GM12878 (cell line): ENCODE data around the gene ANGPTL2. TPM values are rescaled to one million over a fixed set of nuclear protein-coding genes. Genes with fewer than 3 reads are reported as not detected.

Source experiments
- CEBPB ChIP-seq, 2 experiments: fragments of 150-350 bp in 1 of 2; IDR thresholded peaks; 2 replicates each; pipeline ENCODE4 v1.6.1; 2012 to 2014; ENCODE audit warnings: low read depth in 2 of 2, low read length in 2 of 2, borderline replicate concordance in 1 of 2, inconsistent platforms in 1 of 2
- NFXL1 ChIP-seq: fragments of 450-650 bp; IDR thresholded peaks from 2 replicates; pipeline ENCODE4 v1.6.1; 2017; ENCODE audit warnings: antibody characterized with exemption, mild to moderate bottlenecking, borderline replicate concordance
- NRF1 ChIP-seq: conservative IDR thresholded peaks from 2 replicates; pipeline ENCODE4 v1.6.1; 2011; ENCODE audit warnings: mild to moderate bottlenecking, low read depth, low read length, improper control_type of control experiment
- RAD21 ChIP-seq: IDR thresholded peaks from 2 replicates; pipeline ENCODE4 v1.6.1; 2011; ENCODE audit warnings: mild to moderate bottlenecking, low read depth, low read length, moderate library complexity; ENCODE audit not compliant: insufficient read depth
- STAT1 ChIP-seq: fragments of 450-650 bp; conservative IDR thresholded peaks from 2 replicates; pipeline ENCODE4 v1.6.1; 2014; ENCODE audit warnings: antibody characterized with exemption, mild to moderate bottlenecking
- polyA plus RNA-seq, 11 experiments: library from polyadenylated mRNA; depleted of rRNA in 4 of 11; unstranded in 6 of 11; stranded (reverse) in 5 of 11; fragments of >200 nt; fragmentation: Nextera tagmentation in 4 of 11; fragmentation: Illumina TruSeq in 1 of 11; extraction: Ambion mirVana in 4 of 11; extraction: Trizol in 1 of 11; gene quantifications; 1 replicate in 1 of 11; 2 replicates in 10 of 11; pipeline versions ENCODE4 v1.2.1 to v1.2.3, GENCODE V29; 2011 to 2016; ENCODE audit warnings: inconsistent platforms in 2 of 11, missing spikeins in 2 of 11, low read depth in 1 of 11
- total RNA-seq, 4 experiments: library from RNA; depleted of rRNA in 3 of 4; stranded (reverse); fragments of >200 nt in 3 of 4; fragmentation: Illumina TruSeq in 1 of 4; extraction: Trizol in 1 of 4; gene quantifications; 2 replicates each; pipeline versions ENCODE4 v1.2.1 to v1.2.3, GENCODE V29; 2013 to 2021
- TF ChIP-seq, protein P1 (sequence below): fragments of 450-650 bp; IDR thresholded peaks from 2 replicates; pipeline ENCODE4 v1.6.1; 2017; ENCODE audit warnings: mild to moderate bottlenecking, moderate library complexity
- TF ChIP-seq, protein P2 (sequence below): fragments of 150-350 bp; IDR thresholded peaks from 2 replicates; pipeline ENCODE4 v1.6.1; 2014; ENCODE audit warnings: mild to moderate bottlenecking, low read depth, low read length
- TF ChIP-seq, protein P3 (sequence below): IDR thresholded peaks from 2 replicates; pipeline ENCODE4 v1.6.1; 2012; ENCODE audit warnings: low read depth, low read length, improper control_type of control experiment

Gene ANGPTL2
- total and polyA plus RNA-seq, 10 of the 15 experiments (the other 5 are each of a cell fraction or from before 2014, with no cell fraction given): 0.13 to 2.6 (median 0.82) TPM; not detected in 1

DNA sequence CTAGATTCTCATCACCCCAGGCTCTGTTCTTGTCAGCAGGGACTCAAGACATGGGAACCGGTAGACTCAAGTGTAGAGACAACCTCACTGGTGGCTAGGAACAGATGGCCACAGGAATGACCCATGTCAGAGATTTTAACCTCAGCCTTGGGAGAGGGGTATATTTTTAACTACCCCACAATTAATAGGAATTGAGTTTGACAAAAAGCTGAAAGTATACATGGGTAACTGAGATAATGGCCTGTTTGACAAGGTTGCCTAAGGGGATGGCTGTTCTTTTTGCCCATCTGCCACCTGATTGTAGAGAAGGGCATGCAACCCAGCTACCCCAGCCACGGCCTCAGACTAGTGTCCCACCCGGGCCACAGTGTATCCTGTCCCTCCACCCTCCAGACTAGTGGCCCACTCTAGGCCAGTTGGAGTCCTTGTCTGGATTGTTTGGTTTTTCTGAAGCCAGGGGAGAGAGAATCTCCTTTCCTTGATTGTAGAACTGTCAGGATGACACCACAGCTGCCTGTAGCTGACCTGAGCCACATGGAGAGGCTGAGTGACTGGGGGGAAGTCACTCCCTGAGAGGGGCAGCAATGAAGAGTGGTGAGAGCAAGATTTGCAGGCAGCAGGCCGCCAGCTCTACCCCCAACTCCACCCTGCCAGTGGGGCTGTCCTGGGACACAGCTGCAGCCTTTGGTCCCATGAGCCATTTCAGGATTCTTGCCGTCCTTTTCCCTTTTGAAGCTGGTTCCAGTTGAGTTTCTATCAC lies 14.6 kb upstream of the ANGPTL2 start (continued):
- TF ChIP-seq, protein P1, sequence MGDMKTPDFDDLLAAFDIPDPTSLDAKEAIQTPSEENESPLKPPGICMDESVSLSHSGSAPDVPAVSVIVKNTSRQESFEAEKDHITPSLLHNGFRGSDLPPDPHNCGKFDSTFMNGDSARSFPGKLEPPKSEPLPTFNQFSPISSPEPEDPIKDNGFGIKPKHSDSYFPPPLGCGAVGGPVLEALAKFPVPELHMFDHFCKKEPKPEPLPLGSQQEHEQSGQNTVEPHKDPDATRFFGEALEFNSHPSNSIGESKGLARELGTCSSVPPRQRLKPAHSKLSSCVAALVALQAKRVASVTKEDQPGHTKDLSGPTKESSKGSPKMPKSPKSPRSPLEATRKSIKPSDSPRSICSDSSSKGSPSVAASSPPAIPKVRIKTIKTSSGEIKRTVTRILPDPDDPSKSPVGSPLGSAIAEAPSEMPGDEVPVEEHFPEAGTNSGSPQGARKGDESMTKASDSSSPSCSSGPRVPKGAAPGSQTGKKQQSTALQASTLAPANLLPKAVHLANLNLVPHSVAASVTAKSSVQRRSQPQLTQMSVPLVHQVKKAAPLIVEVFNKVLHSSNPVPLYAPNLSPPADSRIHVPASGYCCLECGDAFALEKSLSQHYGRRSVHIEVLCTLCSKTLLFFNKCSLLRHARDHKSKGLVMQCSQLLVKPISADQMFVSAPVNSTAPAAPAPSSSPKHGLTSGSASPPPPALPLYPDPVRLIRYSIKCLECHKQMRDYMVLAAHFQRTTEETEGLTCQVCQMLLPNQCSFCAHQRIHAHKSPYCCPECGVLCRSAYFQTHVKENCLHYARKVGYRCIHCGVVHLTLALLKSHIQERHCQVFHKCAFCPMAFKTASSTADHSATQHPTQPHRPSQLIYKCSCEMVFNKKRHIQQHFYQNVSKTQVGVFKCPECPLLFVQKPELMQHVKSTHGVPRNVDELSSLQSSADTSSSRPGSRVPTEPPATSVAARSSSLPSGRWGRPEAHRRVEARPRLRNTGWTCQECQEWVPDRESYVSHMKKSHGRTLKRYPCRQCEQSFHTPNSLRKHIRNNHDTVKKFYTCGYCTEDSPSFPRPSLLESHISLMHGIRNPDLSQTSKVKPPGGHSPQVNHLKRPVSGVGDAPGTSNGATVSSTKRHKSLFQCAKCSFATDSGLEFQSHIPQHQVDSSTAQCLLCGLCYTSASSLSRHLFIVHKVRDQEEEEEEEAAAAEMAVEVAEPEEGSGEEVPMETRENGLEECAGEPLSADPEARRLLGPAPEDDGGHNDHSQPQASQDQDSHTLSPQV: no peak
- TF ChIP-seq, protein P2, sequence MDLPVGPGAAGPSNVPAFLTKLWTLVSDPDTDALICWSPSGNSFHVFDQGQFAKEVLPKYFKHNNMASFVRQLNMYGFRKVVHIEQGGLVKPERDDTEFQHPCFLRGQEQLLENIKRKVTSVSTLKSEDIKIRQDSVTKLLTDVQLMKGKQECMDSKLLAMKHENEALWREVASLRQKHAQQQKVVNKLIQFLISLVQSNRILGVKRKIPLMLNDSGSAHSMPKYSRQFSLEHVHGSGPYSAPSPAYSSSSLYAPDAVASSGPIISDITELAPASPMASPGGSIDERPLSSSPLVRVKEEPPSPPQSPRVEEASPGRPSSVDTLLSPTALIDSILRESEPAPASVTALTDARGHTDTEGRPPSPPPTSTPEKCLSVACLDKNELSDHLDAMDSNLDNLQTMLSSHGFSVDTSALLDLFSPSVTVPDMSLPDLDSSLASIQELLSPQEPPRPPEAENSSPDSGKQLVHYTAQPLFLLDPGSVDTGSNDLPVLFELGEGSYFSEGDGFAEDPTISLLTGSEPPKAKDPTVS: no peak
- TF ChIP-seq NRF1 (no peak), CEBPB (IDR thresholded peaks at IDR 0.05; ENCODE audit: borderline replicate concordance in 1 of 2, low read depth in 2 of 2, low read length in 2 of 2) (no peak), NFXL1 (no peak), STAT1 (no peak), RAD21 (no peak)
- TF ChIP-seq, protein P3, sequence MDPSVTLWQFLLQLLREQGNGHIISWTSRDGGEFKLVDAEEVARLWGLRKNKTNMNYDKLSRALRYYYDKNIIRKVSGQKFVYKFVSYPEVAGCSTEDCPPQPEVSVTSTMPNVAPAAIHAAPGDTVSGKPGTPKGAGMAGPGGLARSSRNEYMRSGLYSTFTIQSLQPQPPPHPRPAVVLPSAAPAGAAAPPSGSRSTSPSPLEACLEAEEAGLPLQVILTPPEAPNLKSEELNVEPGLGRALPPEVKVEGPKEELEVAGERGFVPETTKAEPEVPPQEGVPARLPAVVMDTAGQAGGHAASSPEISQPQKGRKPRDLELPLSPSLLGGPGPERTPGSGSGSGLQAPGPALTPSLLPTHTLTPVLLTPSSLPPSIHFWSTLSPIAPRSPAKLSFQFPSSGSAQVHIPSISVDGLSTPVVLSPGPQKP: no peak
